Urinary bladder (tissue), 4 donors: ENCODE measurements around the gene SEM1. TPM values are rescaled to one million over a fixed set of nuclear protein-coding genes. Genes with fewer than 3 reads are reported as not detected.

Source experiments
- DNase-seq: peaks from one replicate; pipeline ENCODE4 v3.0.0-alpha.2; 2015; ENCODE audit errors: extremely low spot score
- H3K27ac ChIP-seq: one replicate; pipeline ENCODE4 v1.5.1; 2013; ENCODE audit warnings: low read depth, mild to moderate bottlenecking, moderate library complexity
- H3K36me3 ChIP-seq: one replicate; pipeline ENCODE4 v1.6.1; 2013; ENCODE audit warnings: mild to moderate bottlenecking, moderate library complexity; ENCODE audit not compliant: insufficient read depth
- H3K4me1 ChIP-seq: one replicate; pipeline ENCODE4 v1.6.1; 2013; ENCODE audit warnings: mild to moderate bottlenecking, moderate library complexity; ENCODE audit not compliant: insufficient read depth
- H3K4me3 ChIP-seq: one replicate; pipeline ENCODE4 v1.5.1; 2013; ENCODE audit warnings: low read depth, low read length
- WGBS: extraction: QIAGEN DNeasy Blood & Tissue Kit; methylation state at CpG from one replicate; pipeline ENCODE4 v1.1.7; 2013; 5-methylcytosine and 5-hydroxymethylcytosine counted together
- polyA plus RNA-seq: library from polyadenylated mRNA; stranded (reverse); fragments of 200-250 nt; gene quantifications from one replicate; pipeline ENCODE4 v1.2.3, GENCODE V29; 2013
- total RNA-seq: library from RNA; depleted of rRNA; stranded (reverse); fragments of >200 nt; gene quantifications from one replicate; pipeline ENCODE4 v1.2.3, GENCODE V29; 2014
- donor health status: healthy with polysubstance abuse.
- donor health status: healthy.

SEM1 gene
- total and polyA plus RNA-seq, 2 donors, result 52.2 to 69.6 TPM

GRCh38 chr7:96694082-96694481 lies 15.6 kb downstream of the SEM1 start:
- Histone ChIP-seq H3K4me1 (peaks cover 1% of the 10 kb centered on the region), H3K4me3 (no peak overlapping the region), H3K27ac (no peak overlapping the region), H3K36me3 (no peaks in the 10 kb centered on the region)
- DNase-seq, result no peak
- 92% methylated on average over 4 of the region's 4 CpGs for WGBS

GRCh38 chr7:96691702-96692101 lies 17.9 kb downstream of the SEM1 start:
- Histone ChIP-seq H3K4me1 (peaks cover 1% of the 10 kb centered on the region), H3K27ac (no peak overlapping the region), H3K4me3 (no peak overlapping the region), H3K36me3 (no peaks in the 10 kb centered on the region)
- 100% methylated on average over 1 of the region's 1 CpG for WGBS
- no peak for DNase-seq

- Histone ChIP-seq H3K36me3 (no peaks in the 10 kb centered on the region), H3K4me3 (no peak overlapping the region), H3K27ac (no peak overlapping the region), H3K4me1 (peaks cover 1% of the 10 kb centered on the region)
- 97% methylated on average over 1 of the region's 1 CpG for WGBS
- no peak for DNase-seq
Observed at GRCh38 chr7:96689414-96689813, 20.2 kb downstream of the SEM1 start.

DNA sequence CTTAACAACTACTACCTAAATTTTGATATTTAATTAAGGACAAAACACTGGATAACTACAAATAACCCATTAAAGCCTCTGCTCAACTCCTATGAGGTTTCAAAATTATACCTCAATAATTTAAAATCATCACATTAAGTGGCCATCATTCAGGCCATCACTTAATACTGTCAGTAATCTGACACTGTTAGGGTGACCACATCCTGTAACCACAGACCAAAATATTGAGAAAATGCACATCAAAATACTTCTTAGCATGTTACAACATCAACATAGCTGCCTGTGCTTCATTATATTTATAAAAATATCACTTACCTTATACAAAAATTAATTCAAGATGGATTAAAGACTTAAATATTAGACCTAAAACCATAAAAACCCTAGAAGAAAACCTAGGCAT lies 23.3 kb downstream of the SEM1 start:
- H3K36me3 ChIP-seq, result no peaks in the 10 kb centered on the region
- H3K4me3 ChIP-seq, result no peak overlapping the region
- H3K27ac ChIP-seq, result peak overlapping the region; percentile 10
- peaks cover 1% of the 10 kb centered on the region for H3K4me1 ChIP-seq
- DNase-seq, result no peak

DNA sequence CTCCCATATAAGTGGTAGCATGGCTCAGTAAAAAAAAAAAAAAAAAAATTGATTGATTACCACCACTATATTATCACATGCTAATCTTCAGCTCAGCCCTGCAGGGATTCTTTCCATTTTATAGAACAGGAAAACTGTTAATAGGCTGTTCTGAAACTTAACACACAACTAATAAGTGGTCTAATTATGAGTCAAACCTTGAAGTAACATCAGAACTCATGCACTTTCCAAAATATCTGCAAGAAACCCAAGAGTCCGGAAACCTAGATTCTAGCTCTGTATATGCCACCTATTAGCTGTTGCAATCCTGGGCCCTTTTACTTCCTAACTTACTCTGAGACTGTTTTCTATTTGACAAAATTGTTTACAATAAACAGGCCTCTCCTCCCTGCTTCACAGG lies 23.9 kb downstream of the SEM1 start:
- Histone ChIP-seq H3K36me3 (no peaks in the 10 kb centered on the region), H3K27ac (no peak overlapping the region), H3K4me3 (no peak overlapping the region), H3K4me1 (peaks cover 1% of the 10 kb centered on the region)
- no peak for DNase-seq
- 96% methylated on average over 1 of the region's 1 CpG for WGBS

GRCh38 chr7:96685353-96685752 lies 24.3 kb downstream of the SEM1 start:
- DNase-seq, result no peak
- Histone ChIP-seq H3K4me1 (peaks cover 1% of the 10 kb centered on the region), H3K4me3 (no peak overlapping the region), H3K36me3 (no peaks in the 10 kb centered on the region), H3K27ac (no peak overlapping the region)
- 84% methylated on average over 3 of the region's 3 CpGs for WGBS

GRCh38 chr7:96679886-96680285 lies 29.8 kb downstream of the SEM1 start:
- Histone ChIP-seq H3K27ac (no peak overlapping the region), H3K36me3 (no peaks in the 10 kb centered on the region), H3K4me1 (no peaks in the 10 kb centered on the region), H3K4me3 (no peak overlapping the region)
- 88% methylated on average over 4 of the region's 4 CpGs for WGBS
- no peak for DNase-seq

DNA sequence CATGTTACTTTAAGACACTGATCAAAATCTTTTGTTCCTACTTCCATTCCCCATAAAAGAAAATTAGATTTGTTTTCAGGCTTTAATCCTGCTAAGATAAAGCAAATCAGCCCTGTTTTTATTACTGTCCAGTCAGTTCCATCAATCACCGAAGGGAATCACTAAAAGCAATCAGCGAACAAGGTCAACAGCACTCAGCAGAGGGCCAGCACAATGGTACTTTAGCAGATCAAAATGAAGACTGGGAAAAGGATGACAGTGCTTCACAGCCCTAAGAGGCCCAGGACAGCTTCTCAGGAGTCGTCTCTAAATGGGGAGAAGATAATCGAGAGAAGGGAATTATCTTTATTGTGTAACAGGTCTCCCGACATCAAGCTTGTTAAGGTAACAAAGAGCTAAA lies 32.7 kb downstream of the SEM1 start:
- Histone ChIP-seq H3K36me3 (no peaks in the 10 kb centered on the region), H3K4me3 (no peak overlapping the region), H3K4me1 (no peaks in the 10 kb centered on the region), H3K27ac (no peak overlapping the region)
- no peak for DNase-seq
- WGBS, result 76% methylated on average over 5 of the region's 5 CpGs

GRCh38 chr7:96675548-96675947 lies 34.1 kb downstream of the SEM1 start:
- WGBS, result 91% methylated on average over 1 of the region's 1 CpG
- DNase-seq, result no peak

GRCh38 chr7:96674565-96674964 lies 35.1 kb downstream of the SEM1 start:
- H3K27ac ChIP-seq, result no peak overlapping the region
- H3K4me3 ChIP-seq, result no peak overlapping the region
- H3K4me1 ChIP-seq, result no peaks in the 10 kb centered on the region
- no peak for DNase-seq
- H3K36me3 ChIP-seq, result no peaks in the 10 kb centered on the region
- 94% methylated on average over 4 of the region's 4 CpGs for WGBS

More at GRCh38 chr7:96675548-96675947, 34.1 kb downstream of the SEM1 start:
- H3K4me1 ChIP-seq, result no peaks in the 10 kb centered on the region
- no peak overlapping the region for H3K4me3 ChIP-seq
- no peaks in the 10 kb centered on the region for H3K36me3 ChIP-seq
- no peak overlapping the region for H3K27ac ChIP-seq

- no peaks in the 10 kb centered on the region for H3K4me1 ChIP-seq
- H3K4me3 ChIP-seq, result no peak overlapping the region
- H3K27ac ChIP-seq, result no peak overlapping the region
- WGBS, result 93% methylated on average over 3 of the region's 3 CpGs
- H3K36me3 ChIP-seq, result no peaks in the 10 kb centered on the region
- no peak for DNase-seq
Observed at GRCh38 chr7:96671854-96672253, 37.8 kb downstream of the SEM1 start.

DNA sequence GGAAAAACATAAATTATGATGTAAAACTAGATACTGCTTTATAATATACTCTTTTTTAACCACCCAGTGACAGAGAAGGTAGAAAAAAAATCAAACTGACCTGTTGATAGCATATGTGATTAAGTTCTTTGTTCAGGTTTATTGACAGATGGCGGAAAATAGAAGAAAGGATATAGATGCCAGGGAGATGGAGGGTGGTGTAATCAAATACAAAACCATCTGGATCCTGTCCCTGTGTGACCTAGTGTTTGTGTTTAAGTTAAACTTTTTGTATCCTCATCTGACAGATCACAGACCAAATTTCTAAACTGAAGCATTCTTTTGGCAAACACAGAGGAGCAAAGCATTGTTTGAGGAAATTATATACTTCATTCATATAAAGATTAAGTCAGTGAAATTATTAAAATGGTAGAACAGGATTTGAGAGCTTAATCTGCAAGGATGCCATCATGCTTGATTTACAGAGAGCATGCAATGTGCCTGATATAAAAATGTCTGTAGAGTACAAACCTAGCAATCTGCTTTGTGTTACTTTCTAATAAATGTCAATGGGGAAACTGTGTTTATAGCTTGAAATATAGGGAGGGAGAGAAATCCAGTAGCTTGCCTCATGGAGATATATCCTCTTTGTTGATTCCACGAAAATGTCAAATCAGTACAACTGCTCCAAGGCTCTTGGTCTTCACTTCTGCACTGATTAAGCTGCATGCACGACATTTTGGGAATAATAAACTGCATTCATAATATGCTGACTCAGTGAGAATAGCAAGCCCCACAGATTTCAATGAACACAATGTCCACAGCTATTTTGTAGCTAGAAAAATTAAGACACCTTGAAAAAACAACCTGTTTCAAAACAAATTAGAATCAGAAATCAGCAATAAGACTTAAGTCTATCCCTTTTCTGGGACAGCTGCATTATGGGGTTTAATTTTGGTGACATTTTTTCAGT lies 39.0 kb downstream of the SEM1 start:
- peak; percentile 66 for DNase-seq
- 31% methylated on average over 3 of the region's 3 CpGs for WGBS
- no peaks in the 10 kb centered on the region for H3K4me1 ChIP-seq
- H3K4me3 ChIP-seq, result no peak overlapping the region
- no peak overlapping the region for H3K27ac ChIP-seq
- no peaks in the 10 kb centered on the region for H3K36me3 ChIP-seq

DNA sequence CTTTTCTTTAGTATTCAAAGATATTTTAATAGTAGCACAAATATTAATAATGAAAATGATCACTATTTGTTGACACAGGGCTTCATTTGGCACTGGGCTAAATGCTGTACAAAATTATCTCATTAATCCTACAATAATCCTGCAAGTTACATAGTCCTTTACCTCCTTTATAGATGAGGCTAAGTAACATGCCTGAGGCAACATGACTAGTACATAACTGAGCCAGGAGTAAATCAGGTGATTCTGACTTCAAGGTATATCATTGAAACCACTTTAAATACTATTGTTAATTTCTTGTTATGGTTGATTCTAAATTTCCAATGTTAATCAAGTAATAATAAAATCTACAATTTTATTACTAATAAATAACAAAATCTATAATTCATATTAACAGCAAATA lies 39.8 kb downstream of the SEM1 start:
- no peak for DNase-seq
- Histone ChIP-seq H3K4me1 (no peaks in the 10 kb centered on the region), H3K36me3 (no peaks in the 10 kb centered on the region), H3K27ac (no peak overlapping the region), H3K4me3 (no peak overlapping the region)

- H3K36me3 ChIP-seq, result no peaks in the 10 kb centered on the region
- DNase-seq, result no peak
- H3K4me1 ChIP-seq, result no peaks in the 10 kb centered on the region
- no peak overlapping the region for H3K27ac ChIP-seq
- H3K4me3 ChIP-seq, result no peak overlapping the region
- WGBS, result 81% methylated on average over 5 of the region's 5 CpGs
Observed at GRCh38 chr7:96667026-96667425, 42.6 kb downstream of the SEM1 start.
